HCT116 (cell line): ENCODE measurements around the gene SBF2. TPM values are rescaled to one million over a fixed set of nuclear protein-coding genes. Genes with fewer than 3 reads are reported as not detected.

Experiments used
- ATAC-seq: fragments of 200-7000 bp; cut with Tn5 transposase; 2 replicates; pipeline ENCODE4 v1.9.1; 2020; ENCODE audit warnings: mild to moderate bottlenecking, moderate library complexity
- BruUV-seq: library from RNA; stranded (reverse); fragments of 400-500 nt; replicated peaks from 2 replicates; lab custom pipeline; 2021; lab: Mats Ljungman, UMichigan
- CTCF ChIA-PET: fragments of 300-600 bp; sonication (Branson Sonifier 250); formaldehyde crosslinking; loops from one replicate; lab custom pipeline; 2021; ENCODE audit warnings: antibody characterized with exemption; lab: Charles Lee
- POLR2A ChIA-PET: fragments of 300-600, 350-600 bp; sonication (Branson Sonifier 250); formaldehyde crosslinking; loops from one replicate; lab custom pipeline; 2021; ENCODE audit warnings: antibody characterized with exemption; lab: Charles Lee
- RAD21 ChIA-PET, 2 experiments: fragments of 300-600 bp; sonication (Branson Sonifier 250); formaldehyde crosslinking; loops; one replicate each; lab custom pipeline; 2023; ENCODE audit warnings: low total read pairs in 2 of 2; ENCODE audit not compliant: uncharacterized antibody in 2 of 2, unreplicated experiment in 2 of 2, low non-redundant PET in 1 of 2; lab: Charles Lee
- DNase-seq: peaks from one replicate; pipeline ENCODE4 v3.0.0-alpha.2; 2010; ENCODE audit warnings: low read depth, low spot score
- H2AFZ ChIP-seq: fragments of 200-600 bp; shearing (Covaris generic), sonication (generic); 2 replicates; pipeline ENCODE4 v1.6.1; 2017; ENCODE audit warnings: low read depth, mixed run types, mixed read lengths, antibody characterized with exemption, low read length; ENCODE audit not compliant: poor library complexity, severe bottlenecking
- H3K27ac ChIP-seq: 2 replicates; pipeline ENCODE4 v1.5.1; 2012; ENCODE audit warnings: low read depth, low read length
- H3K27me3 ChIP-seq: fragments of 200-600 bp; sonication (generic); 2 replicates; pipeline ENCODE4 v1.6.1; 2016; ENCODE audit warnings: mixed run types, low read length, mixed read lengths; ENCODE audit not compliant: insufficient read depth
- H3K36me3 ChIP-seq, 2 experiments: fragments of 200-500 bp in 1 of 2; fragments of 200-600 bp in 1 of 2; sonication (Bioruptor generic) in 1 of 2; sonication (generic) in 1 of 2; 2 replicates each; pipeline versions ENCODE4 v1.5.1 to v1.6.1; 2014 to 2016; ENCODE audit warnings: low read length in 2 of 2, inconsistent platforms in 1 of 2, mixed read lengths in 1 of 2, mixed run types in 1 of 2; ENCODE audit not compliant: insufficient read depth in 2 of 2, control insufficient read depth in 1 of 2
- H3K4me1 ChIP-seq, 2 experiments: fragments of 200-600 bp in 1 of 2; sonication (generic) in 1 of 2; 2 replicates each; pipeline versions ENCODE4 v1.5.1 to v1.6.1; 2012 to 2017; ENCODE audit warnings: low read length in 2 of 2, inconsistent platforms in 1 of 2, mild to moderate bottlenecking in 1 of 2, mixed read lengths in 1 of 2, mixed run types in 1 of 2, moderate library complexity in 1 of 2; ENCODE audit not compliant: insufficient read depth in 2 of 2, control insufficient read depth in 1 of 2
- H3K4me2 ChIP-seq: fragments of 200-600 bp; sonication (generic); 2 replicates; pipeline ENCODE4 v1.6.1; 2017; ENCODE audit warnings: mixed run types, low read length, mixed read lengths
- H3K4me3 ChIP-seq, 2 experiments: fragments of 200-600 bp in 1 of 2; sonication (generic) in 1 of 2; replicated peaks in 1 of 2; 2 replicates each; pipeline ENCODE4 v1.5.1; 2011 to 2016; ENCODE audit warnings: low read length in 2 of 2, control low read depth in 1 of 2, low read depth in 1 of 2, mild to moderate bottlenecking in 1 of 2, mixed read lengths in 1 of 2, mixed run types in 1 of 2
- H3K79me2 ChIP-seq: fragments of 200-600 bp; sonication (generic); 2 replicates; pipeline ENCODE4 v1.6.1; 2017; ENCODE audit warnings: mild to moderate bottlenecking, mixed run types, low read length, moderate library complexity, mixed read lengths; ENCODE audit not compliant: insufficient read depth
- H3K9ac ChIP-seq: fragments of 200-600 bp; sonication (generic); 2 replicates; pipeline ENCODE4 v1.6.1; 2016; ENCODE audit warnings: low read length, mixed read lengths
- H3K9me2 ChIP-seq: fragments of 200-600 bp; sonication (generic), shearing (Covaris generic); 2 replicates; pipeline ENCODE4 v1.6.1; 2017; ENCODE audit warnings: mixed run types, mild to moderate bottlenecking, moderate library complexity; ENCODE audit not compliant: insufficient read depth
- H3K9me3 ChIP-seq, 2 experiments: fragments of 200-500 bp in 1 of 2; fragments of 200-600 bp in 1 of 2; sonication (Bioruptor generic) in 1 of 2; sonication (generic) in 1 of 2; 2 replicates each; pipeline ENCODE4 v1.6.1; 2014 to 2017; ENCODE audit warnings: low read length in 2 of 2, mixed read lengths in 2 of 2, inconsistent platforms in 1 of 2, low read depth in 1 of 2, mild to moderate bottlenecking in 1 of 2, mixed run types in 1 of 2, moderate library complexity in 1 of 2; ENCODE audit not compliant: control insufficient read depth in 1 of 2, insufficient read depth in 1 of 2
- H4K20me1 ChIP-seq: fragments of 200-600 bp; sonication (generic), shearing (Covaris generic); 2 replicates; pipeline ENCODE4 v1.6.1; 2017; ENCODE audit warnings: mixed run types, mild to moderate bottlenecking, moderate library complexity; ENCODE audit not compliant: insufficient read depth
- CEBPB ChIP-seq: IDR thresholded peaks from 2 replicates; pipeline ENCODE4 v1.6.1; 2012; ENCODE audit warnings: low read depth
- EGR1 ChIP-seq: IDR thresholded peaks from 2 replicates; pipeline ENCODE4 v1.6.1; 2012; ENCODE audit warnings: low read depth
- FOSL1 ChIP-seq: IDR thresholded peaks from 2 replicates; pipeline ENCODE4 v1.6.1; 2012; ENCODE audit warnings: low read depth
- MAX ChIP-seq: IDR thresholded peaks from 2 replicates; pipeline ENCODE4 v1.6.1; 2012
- POLR2A ChIP-seq: IDR thresholded peaks from 2 replicates; pipeline ENCODE4 v1.7.0; 2011; ENCODE audit warnings: borderline replicate concordance; ENCODE audit not compliant: insufficient read depth, insufficient read length; ENCODE audit errors: extremely low read depth
- POLR2AphosphoS5 ChIP-seq: IDR thresholded peaks from 2 replicates; pipeline ENCODE4 v1.6.1; 2011; ENCODE audit warnings: mild to moderate bottlenecking, low read depth, low read length, moderate library complexity
- SIN3A ChIP-seq: IDR thresholded peaks from 2 replicates; pipeline ENCODE4 v1.6.1; 2012; ENCODE audit warnings: low read depth
- SP1 ChIP-seq: IDR thresholded peaks from 2 replicates; pipeline ENCODE4 v1.6.1; 2012; ENCODE audit warnings: low read depth
- YY1 ChIP-seq: IDR thresholded peaks from 2 replicates; pipeline ENCODE4 v1.6.1; 2011; ENCODE audit warnings: low read length, low read depth, moderate library complexity, mild to moderate bottlenecking; ENCODE audit not compliant: insufficient replicate concordance; ENCODE audit errors: extremely low read depth
- ZFX ChIP-seq: fragments of 450-650 bp; IDR thresholded peaks from 2 replicates; pipeline ENCODE4 v1.6.1; 2017
- intact Hi-C: fragments of 100-400 bp; cut with micrococcal nuclease; formaldehyde crosslinking; loops from 2 replicates; pipeline ENCODE4 v1.10.0; 2022
- total RNA-seq: library from RNA; stranded (reverse); gene quantifications from one replicate; pipeline ENCODE4 v1.2.1, GENCODE V29; 2021; ENCODE audit not compliant: unreplicated experiment
- TF ChIP-seq, protein P1 (sequence below): IDR thresholded peaks from 2 replicates; pipeline ENCODE4 v1.6.1; 2012; ENCODE audit warnings: low read depth
- TF ChIP-seq, protein P2 (sequence below): IDR thresholded peaks from 2 replicates; pipeline ENCODE4 v1.6.1; 2011; ENCODE audit warnings: mild to moderate bottlenecking, low read length, moderate library complexity; ENCODE audit not compliant: insufficient replicate concordance; ENCODE audit errors: extremely low read depth

The SBF2 gene
- total RNA-seq, 1 experiment from 2014 or later: 35.0 TPM

GRCh38 chr11:9733212-9733611 is 560.8 kb downstream of the SBF2 start:
- CTCF ChIA-PET: no interaction called here
- TF ChIP-seq SIN3A (no peak), CEBPB (no peak), ZFX (no peak), MAX (no peak), POLR2A (no peak), POLR2AphosphoS5 (no peak), FOSL1 (no peak), YY1 (no peak), SP1 (no peak), EGR1 (no peak)
- TF ChIP-seq, protein P1, sequence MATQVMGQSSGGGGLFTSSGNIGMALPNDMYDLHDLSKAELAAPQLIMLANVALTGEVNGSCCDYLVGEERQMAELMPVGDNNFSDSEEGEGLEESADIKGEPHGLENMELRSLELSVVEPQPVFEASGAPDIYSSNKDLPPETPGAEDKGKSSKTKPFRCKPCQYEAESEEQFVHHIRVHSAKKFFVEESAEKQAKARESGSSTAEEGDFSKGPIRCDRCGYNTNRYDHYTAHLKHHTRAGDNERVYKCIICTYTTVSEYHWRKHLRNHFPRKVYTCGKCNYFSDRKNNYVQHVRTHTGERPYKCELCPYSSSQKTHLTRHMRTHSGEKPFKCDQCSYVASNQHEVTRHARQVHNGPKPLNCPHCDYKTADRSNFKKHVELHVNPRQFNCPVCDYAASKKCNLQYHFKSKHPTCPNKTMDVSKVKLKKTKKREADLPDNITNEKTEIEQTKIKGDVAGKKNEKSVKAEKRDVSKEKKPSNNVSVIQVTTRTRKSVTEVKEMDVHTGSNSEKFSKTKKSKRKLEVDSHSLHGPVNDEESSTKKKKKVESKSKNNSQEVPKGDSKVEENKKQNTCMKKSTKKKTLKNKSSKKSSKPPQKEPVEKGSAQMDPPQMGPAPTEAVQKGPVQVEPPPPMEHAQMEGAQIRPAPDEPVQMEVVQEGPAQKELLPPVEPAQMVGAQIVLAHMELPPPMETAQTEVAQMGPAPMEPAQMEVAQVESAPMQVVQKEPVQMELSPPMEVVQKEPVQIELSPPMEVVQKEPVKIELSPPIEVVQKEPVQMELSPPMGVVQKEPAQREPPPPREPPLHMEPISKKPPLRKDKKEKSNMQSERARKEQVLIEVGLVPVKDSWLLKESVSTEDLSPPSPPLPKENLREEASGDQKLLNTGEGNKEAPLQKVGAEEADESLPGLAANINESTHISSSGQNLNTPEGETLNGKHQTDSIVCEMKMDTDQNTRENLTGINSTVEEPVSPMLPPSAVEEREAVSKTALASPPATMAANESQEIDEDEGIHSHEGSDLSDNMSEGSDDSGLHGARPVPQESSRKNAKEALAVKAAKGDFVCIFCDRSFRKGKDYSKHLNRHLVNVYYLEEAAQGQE: no peak
- TF ChIP-seq, protein P2, sequence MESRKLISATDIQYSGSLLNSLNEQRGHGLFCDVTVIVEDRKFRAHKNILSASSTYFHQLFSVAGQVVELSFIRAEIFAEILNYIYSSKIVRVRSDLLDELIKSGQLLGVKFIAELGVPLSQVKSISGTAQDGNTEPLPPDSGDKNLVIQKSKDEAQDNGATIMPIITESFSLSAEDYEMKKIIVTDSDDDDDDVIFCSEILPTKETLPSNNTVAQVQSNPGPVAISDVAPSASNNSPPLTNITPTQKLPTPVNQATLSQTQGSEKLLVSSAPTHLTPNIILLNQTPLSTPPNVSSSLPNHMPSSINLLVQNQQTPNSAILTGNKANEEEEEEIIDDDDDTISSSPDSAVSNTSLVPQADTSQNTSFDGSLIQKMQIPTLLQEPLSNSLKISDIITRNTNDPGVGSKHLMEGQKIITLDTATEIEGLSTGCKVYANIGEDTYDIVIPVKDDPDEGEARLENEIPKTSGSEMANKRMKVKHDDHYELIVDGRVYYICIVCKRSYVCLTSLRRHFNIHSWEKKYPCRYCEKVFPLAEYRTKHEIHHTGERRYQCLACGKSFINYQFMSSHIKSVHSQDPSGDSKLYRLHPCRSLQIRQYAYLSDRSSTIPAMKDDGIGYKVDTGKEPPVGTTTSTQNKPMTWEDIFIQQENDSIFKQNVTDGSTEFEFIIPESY: no peak
- TF ChIP-seq, all 23 proteins: peak for 0
- Histone ChIP-seq H3K9me2 (no peaks in the 10 kb centered on the region), H3K4me3 (no peak overlapping the region), H3K36me3 (peaks cover 0 to 5% of the 10 kb centered on the region in 2 experiments; a peak in 1 of 4 replicates), H3K27me3 (no peaks in the 10 kb centered on the region), H3K9me3 (no peaks in the 10 kb centered on the region), H3K27ac (no peak overlapping the region), H4K20me1 (no peaks in the 10 kb centered on the region), H3K79me2 (no peaks in the 10 kb centered on the region), H2AFZ (no peak overlapping the region), H3K4me2 (no peak overlapping the region), H3K9ac (no peak overlapping the region), H3K4me1 (no peaks in the 10 kb centered on the region)
- ChIA-PET POLR2A (no interaction called here), RAD21 (no interaction called here)
- DNase-seq: no peak
- ATAC-seq: no peak
- BruUV-seq: no TSS peak
- intact Hi-C loops: no loop called here
